RWPE2 (cell line): ENCODE data around the gene ARHGAP40.

Experiments used
- ATAC-seq: fragments of 200-7000 bp; cut with Tn5 transposase; 3 replicates; pipeline ENCODE4 v1.9.1; 2021; ENCODE audit warnings: low read depth
- DNase-seq: peaks from one replicate; pipeline ENCODE4 v3.0.0-alpha.2; 2020; ENCODE audit warnings: low spot score
- H3K27ac ChIP-seq: fragments of 450-650 bp; 2 replicates; pipeline ENCODE4 v1.5.1; 2017; ENCODE audit warnings: mild to moderate bottlenecking; ENCODE audit not compliant: poor library complexity, severe bottlenecking
- H3K27me3 ChIP-seq: fragments of 250-450 bp; sonication (Bioruptor Pico); 2 replicates; pipeline ENCODE4 v1.5.1; 2021; ENCODE audit warnings: mild to moderate bottlenecking, moderate library complexity; ENCODE audit not compliant: insufficient read depth, poor library complexity, severe bottlenecking
- H3K36me3 ChIP-seq: fragments of 250-450 bp; sonication (Bioruptor Pico); 2 replicates; pipeline ENCODE4 v1.5.1; 2020; ENCODE audit warnings: low read depth, mild to moderate bottlenecking, moderate library complexity
- H3K4me1 ChIP-seq: fragments of 250-450 bp; sonication (Bioruptor Pico); 2 replicates; pipeline ENCODE4 v1.5.1; 2021; ENCODE audit warnings: mild to moderate bottlenecking, moderate library complexity; ENCODE audit not compliant: insufficient read depth, poor library complexity, severe bottlenecking
- H3K4me3 ChIP-seq: fragments of 250-450 bp; sonication (Bioruptor Pico); 2 replicates; pipeline ENCODE4 v1.5.1; 2021; ENCODE audit warnings: mild to moderate bottlenecking, moderate library complexity; ENCODE audit not compliant: severe bottlenecking
- H3K9me3 ChIP-seq: fragments of 250-450 bp; sonication (Bioruptor Pico); 2 replicates; pipeline ENCODE4 v1.5.1; 2021; ENCODE audit warnings: mild to moderate bottlenecking, moderate library complexity; ENCODE audit not compliant: severe bottlenecking
- CTCF ChIP-seq: fragments of 450-650 bp; IDR thresholded peaks from one replicate; pipeline ENCODE4 v1.5.1; 2017; ENCODE audit warnings: mild to moderate bottlenecking, moderate library complexity; ENCODE audit not compliant: poor library complexity, severe bottlenecking

ARHGAP40 gene

GRCh38 chr20:38558596-38559360 is 42.8 kb upstream of the ARHGAP40 start:
- peaks cover 100% of the 10 kb centered on the region for H3K36me3 ChIP-seq
- H3K27me3 ChIP-seq = no peaks in the 10 kb centered on the region
- TF ChIP-seq CTCF = no peak
- H3K4me1 ChIP-seq = no peaks in the 10 kb centered on the region
- H3K9me3 ChIP-seq = no peaks in the 10 kb centered on the region
- no peak for DNase-seq
- H3K4me3 ChIP-seq = no peak overlapping the region
- H3K27ac ChIP-seq = no peak overlapping the region
- no peak for ATAC-seq

DNA sequence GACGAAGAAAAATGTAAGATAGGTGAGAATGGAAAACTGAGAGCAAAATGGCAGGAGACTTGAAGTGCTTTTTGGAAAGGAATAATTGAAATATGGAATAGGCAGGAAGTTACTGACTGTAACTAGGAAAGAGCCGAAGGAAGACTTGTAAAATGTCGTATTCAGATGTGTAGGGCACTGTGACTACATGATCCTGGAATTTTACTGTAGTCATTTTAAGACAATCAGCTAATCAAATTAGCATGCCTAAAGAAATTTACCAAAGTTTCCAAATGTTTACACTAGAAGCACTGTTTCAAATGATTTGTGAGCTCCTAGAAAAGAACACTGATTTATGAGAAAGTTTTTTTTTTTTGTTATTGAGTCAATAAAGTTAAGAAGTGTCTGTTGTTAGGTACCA is 41.8 kb upstream of the ARHGAP40 start:
- Histone ChIP-seq H3K27me3 (no peaks in the 10 kb centered on the region), H3K4me1 (no peaks in the 10 kb centered on the region), H3K36me3 (peaks cover 97% of the 10 kb centered on the region), H3K4me3 (no peak overlapping the region), H3K27ac (no peak overlapping the region), H3K9me3 (no peaks in the 10 kb centered on the region)
- TF ChIP-seq CTCF = no peak
- ATAC-seq (no peak), DNase-seq (no peak)

DNA sequence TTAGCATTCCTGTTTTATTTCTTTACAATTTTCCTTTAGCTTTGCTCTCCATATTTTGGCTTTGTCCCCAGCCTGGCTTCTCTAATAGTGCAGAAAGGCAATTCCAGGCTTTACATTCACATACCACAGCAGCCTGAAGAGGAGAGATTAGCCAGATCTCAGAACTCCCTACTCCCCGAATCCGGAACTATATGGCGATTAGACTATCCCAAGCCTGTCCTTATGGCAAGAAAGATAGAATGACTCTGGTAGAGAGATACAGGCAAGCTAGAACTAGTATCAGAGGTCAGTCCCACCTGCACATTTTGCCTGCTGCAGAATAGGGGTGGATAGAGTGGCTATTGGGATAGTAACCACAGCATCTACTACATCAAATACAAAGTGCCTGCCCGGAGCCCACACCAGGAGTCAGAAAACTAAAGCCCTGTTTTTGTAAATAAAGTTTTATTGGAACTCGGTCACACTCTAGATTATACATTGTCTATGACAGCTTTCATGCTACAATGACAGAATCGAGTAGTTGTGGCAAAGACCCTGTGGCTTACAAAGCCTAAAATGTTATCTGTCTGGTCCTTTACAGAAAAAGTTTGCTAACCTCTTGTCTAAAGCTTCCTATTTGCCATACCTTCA is 37.7 kb upstream of the ARHGAP40 start:
- H3K36me3 ChIP-seq = peaks cover 97% of the 10 kb centered on the region
- H3K4me1 ChIP-seq = no peaks in the 10 kb centered on the region
- no peaks in the 10 kb centered on the region for H3K9me3 ChIP-seq
- no peak for TF ChIP-seq CTCF
- no peak overlapping the region for H3K4me3 ChIP-seq
- DNase-seq (no peak), ATAC-seq (no peak)
- H3K27me3 ChIP-seq = no peaks in the 10 kb centered on the region
- H3K27ac ChIP-seq = no peak overlapping the region

- TF ChIP-seq CTCF = no peak
- Histone ChIP-seq H3K27ac (no peak overlapping the region), H3K4me1 (no peaks in the 10 kb centered on the region), H3K4me3 (no peak overlapping the region), H3K9me3 (no peaks in the 10 kb centered on the region), H3K36me3 (peaks cover 97% of the 10 kb centered on the region), H3K27me3 (no peaks in the 10 kb centered on the region)
- DNase-seq (no peak), ATAC-seq (no peak)
These were observed 36.9 kb upstream of the ARHGAP40 start for GRCh38 chr20:38564680-38565079.
